HFF-Myc (cell line): ENCODE measurements around the gene NFKBIE.

Experiments used
- DNase-seq: peaks from one replicate; pipeline ENCODE4 v3.0.0-alpha.2; 2011; ENCODE audit warnings: low read depth; ENCODE audit errors: extremely low read depth
- H3K4me3 ChIP-seq: replicated peaks from 2 replicates; pipeline ENCODE4 v1.5.1; 2011; ENCODE audit warnings: low read depth, mild to moderate bottlenecking, control low read depth, low read length
- CTCF ChIP-seq: IDR thresholded peaks from 2 replicates; pipeline ENCODE4 v1.5.1; 2012; ENCODE audit warnings: mild to moderate bottlenecking, low read depth, low read length, control low read depth; ENCODE audit errors: missing control alignments

The NFKBIE gene

DNA sequence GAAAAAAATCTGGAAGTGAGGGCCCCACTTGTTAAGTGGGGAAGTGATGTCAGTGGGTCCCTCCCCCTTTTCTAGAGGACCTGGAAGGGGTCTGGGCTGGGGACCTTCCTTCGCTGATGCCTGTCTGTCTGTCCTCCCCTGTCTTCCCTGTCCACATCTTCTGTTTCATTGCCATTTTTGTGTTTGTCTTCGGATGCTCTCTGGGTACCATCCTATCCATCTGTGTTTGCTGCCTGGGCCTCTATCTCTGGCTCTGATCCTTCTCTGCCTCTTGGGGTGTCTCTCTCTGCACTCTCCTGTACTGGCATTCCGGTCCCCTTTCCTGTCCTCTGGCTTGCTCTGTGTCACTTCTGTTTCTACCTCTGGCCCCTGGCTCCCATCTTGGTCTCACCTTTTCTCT lies 7.2 kb upstream of the NFKBIE start:
- TF ChIP-seq CTCF, result no peak
- H3K4me3 ChIP-seq, result no peak overlapping the region
- DNase-seq, result no peak

DNA sequence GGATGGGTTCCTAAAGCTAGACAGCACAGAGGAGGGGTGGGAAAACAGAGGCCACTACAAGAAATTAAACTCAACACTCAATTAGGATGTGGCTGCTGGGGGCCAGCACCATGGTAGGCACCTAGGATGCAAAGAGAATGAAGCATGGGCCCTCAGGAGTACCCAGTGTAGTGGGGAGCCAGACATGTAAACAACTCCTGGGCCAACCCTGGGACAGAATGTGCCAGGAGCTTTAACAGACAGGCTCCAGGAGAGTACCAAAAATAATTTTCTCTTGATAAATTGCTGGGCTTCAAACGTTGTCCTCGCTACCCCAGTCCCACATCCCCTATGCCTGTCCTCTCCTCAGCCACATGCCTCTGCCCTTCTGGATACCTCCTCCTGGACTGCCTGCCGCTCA lies 6.6 kb upstream of the NFKBIE start:
- no peak for DNase-seq
- TF ChIP-seq CTCF, result no peak

DNA sequence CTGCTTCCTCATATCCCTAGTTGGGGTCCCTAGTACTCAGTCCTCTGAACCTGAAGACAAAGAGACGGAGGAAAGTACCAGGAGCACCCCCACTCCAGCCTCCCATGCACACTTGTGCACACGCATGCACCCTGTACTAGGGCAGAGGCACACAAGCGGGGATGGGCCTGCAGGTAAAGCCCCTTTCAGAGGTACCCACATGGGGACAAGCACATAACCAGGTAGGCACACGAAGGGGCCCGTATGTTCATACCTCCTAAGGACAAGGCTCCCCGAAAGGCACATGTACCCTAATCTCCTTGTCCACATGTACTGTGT lies 6.0 kb upstream of the NFKBIE start:
- H3K4me3 ChIP-seq, result no peak overlapping the region
- DNase-seq, result no peak
- no peak for TF ChIP-seq CTCF

More for the DNA sequence above, 6.6 kb upstream of the NFKBIE start:
- H3K4me3 ChIP-seq, result no peak overlapping the region

GRCh38 chr6:44270526-44271405 lies 5.4 kb upstream of the NFKBIE start:
- no peak for DNase-seq
- no peak overlapping the region for H3K4me3 ChIP-seq
- TF ChIP-seq CTCF, result no peak

GRCh38 chr6:44269921-44270525 lies 4.7 kb upstream of the NFKBIE start, which contains the start of gene TMEM151B:
Gene TMEM151B (plus strand): TSS chr6:44270450. CDS start chr6:44270743, 293 bp downstream.
- no peak within 1 kb of the TSS for H3K4me3 ChIP-seq
- TF ChIP-seq CTCF, result no peak
- DNase-seq, result no peak

- DNase-seq, result no peak
- H3K4me3 ChIP-seq, result no peak overlapping the region
- TF ChIP-seq CTCF, result no peak
These were observed 4.0 kb upstream of the NFKBIE start for GRCh38 chr6:44269178-44269920.
